Smooth muscle cell (in vitro differentiated cells): ENCODE data around the gene EML1. TPM values are rescaled to one million over a fixed set of nuclear protein-coding genes. Genes with fewer than 3 reads are reported as not detected.

Experiments
- DNase-seq: peaks from one replicate; lab custom pipeline; 2025; ENCODE audit not compliant: unreplicated experiment; lab: John Stamatoyannopoulos, UW
- H2AFZ ChIP-seq: fragments of 200-600 bp; sonication (generic); 2 replicates; pipeline ENCODE4 v1.6.0; 2016; ENCODE audit warnings: antibody characterized with exemption, low read depth, mild to moderate bottlenecking
- H3F3A ChIP-seq: fragments of 200-600 bp; sonication (generic); 2 replicates; pipeline ENCODE4 v1.6.0; 2017; ENCODE audit warnings: antibody characterized with exemption, low read depth
- H3K27ac ChIP-seq: fragments of 200-600 bp; sonication (generic); 2 replicates; pipeline ENCODE4 v1.5.1; 2016; ENCODE audit warnings: low read depth, mild to moderate bottlenecking
- H3K27me3 ChIP-seq: fragments of 200-600 bp; sonication (generic); 2 replicates; pipeline ENCODE4 v1.6.1; 2016; ENCODE audit warnings: low read depth, mild to moderate bottlenecking
- H3K36me3 ChIP-seq: fragments of 200-600 bp; sonication (generic); 2 replicates; pipeline ENCODE4 v1.5.1; 2016; ENCODE audit warnings: low read depth
- H3K4me1 ChIP-seq: fragments of 200-600 bp; sonication (generic); 2 replicates; pipeline ENCODE4 v1.5.1; 2016; ENCODE audit warnings: low read depth
- H3K4me2 ChIP-seq: fragments of 200-600 bp; sonication (generic); 2 replicates; pipeline ENCODE4 v1.6.0; 2016; ENCODE audit warnings: mild to moderate bottlenecking
- H3K4me3 ChIP-seq: fragments of 200-600 bp; sonication (generic); 2 replicates; pipeline ENCODE4 v1.5.1; 2016; ENCODE audit warnings: mild to moderate bottlenecking
- H3K79me2 ChIP-seq: fragments of 200-600 bp; sonication (generic); 2 replicates; pipeline ENCODE4 v1.6.0; 2016; ENCODE audit warnings: low read depth, mild to moderate bottlenecking
- H3K9ac ChIP-seq: fragments of 200-600 bp; sonication (generic); 2 replicates; pipeline ENCODE4 v1.6.0; 2016; ENCODE audit warnings: low read depth
- H3K9me3 ChIP-seq: fragments of 200-600 bp; sonication (generic); replicated peaks from 2 replicates; pipeline ENCODE4 v1.5.1; 2016; ENCODE audit warnings: low read depth
- H4K20me1 ChIP-seq: fragments of 200-600 bp; sonication (generic); 2 replicates; pipeline ENCODE4 v1.6.0; 2016; ENCODE audit warnings: low read depth
- CTCF ChIP-seq: fragments of 200-600 bp; sonication (generic); IDR thresholded peaks from 2 replicates; pipeline ENCODE4 v1.5.1; 2017; ENCODE audit warnings: borderline replicate concordance, mild to moderate bottlenecking, antibody characterized with exemption; ENCODE audit not compliant: insufficient read depth, poor library complexity, severe bottlenecking
- WGBS: methylation state at CpG from one replicate; pipeline ENCODE4 v1.1.7; 2016; ENCODE audit warnings: low lambda C conversion rate; 5-methylcytosine and 5-hydroxymethylcytosine counted together
- polyA plus RNA-seq: library from polyadenylated mRNA; unstranded; fragments of >200 nt; fragmentation: Nextera tagmentation; extraction: Ambion mirVana; gene quantifications from 2 replicates; pipeline ENCODE4 v1.2.1, GENCODE V29; 2016
- total RNA-seq: library from RNA; depleted of rRNA; stranded (reverse); fragments of >200 nt; gene quantifications from 2 replicates; pipeline ENCODE4 v1.2.3, GENCODE V29; 2014

The EML1 gene
- total and polyA plus RNA-seq, 2 experiments from 2014 or later = 13.0 to 31.2 TPM

- no peak overlapping the region for H2AFZ ChIP-seq
- no peaks in the 10 kb centered on the region for H3K9me3 ChIP-seq
- H3K36me3 ChIP-seq = no peaks in the 10 kb centered on the region
- WGBS = 99% methylated on average over 7 of the region's 7 CpGs
- H3K4me1 ChIP-seq = peaks cover 18% of the 10 kb centered on the region
- H3F3A ChIP-seq = peaks cover 12% of the 10 kb centered on the region
- H3K79me2 ChIP-seq = peaks cover 9% of the 10 kb centered on the region
- no peak overlapping the region for H3K4me2 ChIP-seq
- H3K27ac ChIP-seq = no peak overlapping the region
- H3K27me3 ChIP-seq = no peaks in the 10 kb centered on the region
- no peak for DNase-seq
- no peak overlapping the region for H3K4me3 ChIP-seq
- no peak overlapping the region for H3K9ac ChIP-seq
- no peak for TF ChIP-seq CTCF
- peaks cover 9% of the 10 kb centered on the region for H4K20me1 ChIP-seq
Measured at GRCh38 chr14:99790201-99790977, 2.8 kb upstream of the EML1 start.

GRCh38 chr14:99790978-99791376 is 2.2 kb upstream of the EML1 start:
- Histone ChIP-seq H3K4me2 (no peak overlapping the region), H3K4me1 (peaks cover 20% of the 10 kb centered on the region), H3F3A (peaks cover 12% of the 10 kb centered on the region), H3K9me3 (no peaks in the 10 kb centered on the region), H3K9ac (no peak overlapping the region), H3K36me3 (no peaks in the 10 kb centered on the region), H4K20me1 (peaks cover 15% of the 10 kb centered on the region), H2AFZ (no peak overlapping the region), H3K27ac (no peak overlapping the region), H3K79me2 (peaks cover 15% of the 10 kb centered on the region), H3K4me3 (no peak overlapping the region), H3K27me3 (no peaks in the 10 kb centered on the region)
- TF ChIP-seq CTCF = no peak
- DNase-seq = no peak
- 84% methylated on average over 6 of the region's 6 CpGs for WGBS

GRCh38 chr14:99791476-99792209 is 1.6 kb upstream of the EML1 start:
- no peak overlapping the region for H2AFZ ChIP-seq
- no peak for TF ChIP-seq CTCF
- 89% methylated on average over 13 of the region's 13 CpGs for whole genome bisulfite sequencing

More at GRCh38 chr14:99791476-99792209, 1.6 kb upstream of the EML1 start:
- H3K4me3 ChIP-seq = no peak overlapping the region
- H3K27me3 ChIP-seq = no peaks in the 10 kb centered on the region
- DNase-seq = no peak
- H4K20me1 ChIP-seq = peaks cover 22% of the 10 kb centered on the region
- H3K4me2 ChIP-seq = peak overlapping the region; percentile 94
- no peak overlapping the region for H3K9ac ChIP-seq
- peaks cover 17% of the 10 kb centered on the region for H3K79me2 ChIP-seq
- no peak overlapping the region for H3K27ac ChIP-seq
- H3K9me3 ChIP-seq = no peaks in the 10 kb centered on the region
- H3F3A ChIP-seq = peaks cover 12% of the 10 kb centered on the region
- no peaks in the 10 kb centered on the region for H3K36me3 ChIP-seq
- peaks cover 20% of the 10 kb centered on the region for H3K4me1 ChIP-seq
